Subcutaneous adipose tissue (tissue), 4 donors: Measurements from ENCODE around the gene SYT17. TPM values are rescaled to one million over a fixed set of nuclear protein-coding genes. Genes with fewer than 3 reads are reported as not detected.

Experiments used
- total RNA-seq, 4 donors: library from RNA; depleted of rRNA; stranded (reverse); fragments of >200 nt; gene quantifications; one replicate each; pipeline ENCODE4 v1.1.0, GENCODE V29; 2016
- TF ChIP-seq, protein P1 (sequence below): fragments of 450-650 bp; IDR thresholded peaks from one replicate; pipeline ENCODE4 v1.5.1; 2016; ENCODE audit warnings: low read depth, mild to moderate bottlenecking, control low read depth, antibody characterized with exemption, moderate library complexity

Gene SYT17
- total RNA-seq, 4 donors from 2014 or later = 1.3 to 9.2 (median 6.1) TPM

- TF ChIP-seq, protein P1, sequence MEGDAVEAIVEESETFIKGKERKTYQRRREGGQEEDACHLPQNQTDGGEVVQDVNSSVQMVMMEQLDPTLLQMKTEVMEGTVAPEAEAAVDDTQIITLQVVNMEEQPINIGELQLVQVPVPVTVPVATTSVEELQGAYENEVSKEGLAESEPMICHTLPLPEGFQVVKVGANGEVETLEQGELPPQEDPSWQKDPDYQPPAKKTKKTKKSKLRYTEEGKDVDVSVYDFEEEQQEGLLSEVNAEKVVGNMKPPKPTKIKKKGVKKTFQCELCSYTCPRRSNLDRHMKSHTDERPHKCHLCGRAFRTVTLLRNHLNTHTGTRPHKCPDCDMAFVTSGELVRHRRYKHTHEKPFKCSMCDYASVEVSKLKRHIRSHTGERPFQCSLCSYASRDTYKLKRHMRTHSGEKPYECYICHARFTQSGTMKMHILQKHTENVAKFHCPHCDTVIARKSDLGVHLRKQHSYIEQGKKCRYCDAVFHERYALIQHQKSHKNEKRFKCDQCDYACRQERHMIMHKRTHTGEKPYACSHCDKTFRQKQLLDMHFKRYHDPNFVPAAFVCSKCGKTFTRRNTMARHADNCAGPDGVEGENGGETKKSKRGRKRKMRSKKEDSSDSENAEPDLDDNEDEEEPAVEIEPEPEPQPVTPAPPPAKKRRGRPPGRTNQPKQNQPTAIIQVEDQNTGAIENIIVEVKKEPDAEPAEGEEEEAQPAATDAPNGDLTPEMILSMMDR = no peak
Measured at GRCh38 chr16:19281246-19281645, 113.2 kb downstream of the SYT17 start.

DNA sequence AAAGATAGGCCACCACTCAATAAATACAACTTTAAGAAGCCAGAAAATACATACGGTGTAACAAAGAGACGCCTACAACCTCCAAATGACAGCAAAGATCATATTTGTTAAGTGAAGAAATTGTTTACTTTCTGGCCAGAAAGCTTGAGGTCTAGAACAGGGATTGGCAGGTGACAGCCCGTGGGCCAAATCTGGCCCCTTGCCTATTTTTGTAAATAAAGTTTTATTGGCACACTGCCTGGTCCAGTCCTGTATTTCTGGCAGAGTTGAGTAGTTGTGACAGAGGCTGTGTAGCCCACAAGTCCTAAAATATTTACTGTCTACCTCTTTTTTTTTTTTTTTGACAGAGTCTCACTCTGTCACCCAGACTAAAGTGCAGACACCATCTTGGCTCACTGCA lies 114.1 kb downstream of the SYT17 start:
- TF ChIP-seq, protein P1 = no peak

- TF ChIP-seq, protein P1 = no peak
Measured at GRCh38 chr16:19283637-19284036, 115.6 kb downstream of the SYT17 start.

DNA sequence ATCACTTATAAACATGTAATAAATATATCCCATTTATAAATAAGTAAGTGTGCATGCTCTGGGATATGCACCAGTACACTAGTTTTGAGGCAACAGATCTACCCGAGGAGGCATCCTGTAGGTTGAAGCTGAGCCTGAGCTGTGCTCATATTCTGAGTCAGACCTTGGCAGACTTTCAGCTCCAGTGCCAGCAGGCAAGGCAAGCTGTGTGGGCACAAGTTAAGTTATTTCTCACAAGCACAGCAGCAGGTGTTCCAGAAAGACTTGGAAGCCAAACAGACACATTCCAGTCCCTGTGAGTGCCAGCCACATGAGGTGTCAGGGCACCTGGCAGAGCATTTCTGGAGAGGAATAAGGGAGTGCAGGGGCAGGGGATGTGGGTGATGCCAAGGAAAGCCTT lies 116.2 kb downstream of the SYT17 start:
- TF ChIP-seq, protein P1 = no peak

- TF ChIP-seq, protein P1 = no peak
Measured at GRCh38 chr16:19285431-19285830, 117.4 kb downstream of the SYT17 start, which contains the start of gene CLEC19A. Gene CLEC19A (plus strand): TSS chr16:19285731. CDS start chr16:19285852, 121 bp downstream.

DNA sequence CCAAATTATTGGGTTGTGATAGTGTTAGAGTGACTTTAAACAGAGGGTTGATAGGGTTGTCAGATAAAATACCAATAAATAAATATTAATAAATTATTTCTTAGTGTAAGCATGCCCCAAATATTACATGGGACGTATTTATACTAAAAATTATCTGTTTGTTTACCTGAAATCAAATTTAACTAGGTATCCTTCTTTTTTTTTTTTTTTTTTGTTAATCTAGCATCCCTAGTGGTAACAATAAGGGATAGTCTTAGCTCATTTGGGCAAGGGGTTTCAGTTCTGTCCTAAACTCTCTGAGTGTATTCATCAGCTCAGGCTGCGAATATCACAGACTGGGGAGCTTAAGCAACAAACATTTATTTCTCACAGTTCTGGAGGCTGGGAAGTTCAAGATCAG lies 118.8 kb downstream of the SYT17 start:
- TF ChIP-seq, protein P1 = no peak

- TF ChIP-seq, protein P1 = no peak
Measured at GRCh38 chr16:19287241-19287640, 119.2 kb downstream of the SYT17 start.
